DND-41 (cell line): ENCODE measurements around the gene GLDN.

Experiments used
- ATAC-seq: fragments of 200-7000 bp; cut with Tn5 transposase; 3 replicates; pipeline ENCODE4 v1.9.1; 2021; ENCODE audit warnings: low read depth; ENCODE audit not compliant: insufficient read depth
- DNase-seq: peaks from one replicate; pipeline ENCODE4 v3.0.0-alpha.2; 2020
- H2AFZ ChIP-seq: 2 replicates; pipeline ENCODE4 v1.6.0; 2012; ENCODE audit warnings: low read depth, low read length
- H3K27ac ChIP-seq: 2 replicates; pipeline ENCODE4 v1.5.1; 2012; ENCODE audit warnings: low read length, inconsistent platforms
- H3K27me3 ChIP-seq: fragments of 200-600 bp; sonication (generic); 2 replicates; pipeline ENCODE4 v1.6.0; 2012; ENCODE audit warnings: low read length, mild to moderate bottlenecking, inconsistent platforms; ENCODE audit not compliant: insufficient read depth, poor library complexity
- H3K36me3 ChIP-seq: 2 replicates; pipeline ENCODE4 v1.5.1; 2012; ENCODE audit warnings: low read length, inconsistent platforms; ENCODE audit not compliant: insufficient read depth
- H3K4me1 ChIP-seq: 2 replicates; pipeline ENCODE4 v1.5.1; 2012; ENCODE audit warnings: mild to moderate bottlenecking, low read length; ENCODE audit not compliant: insufficient read depth
- H3K4me2 ChIP-seq: 2 replicates; pipeline ENCODE4 v1.6.0; 2012; ENCODE audit warnings: mild to moderate bottlenecking, moderate library complexity, low read length, inconsistent platforms; ENCODE audit not compliant: insufficient read depth
- H3K4me3 ChIP-seq, 2 experiments: fragments of 200-600 bp in 1 of 2; shearing (Covaris generic) in 1 of 2; 2 replicates each; pipeline ENCODE4 v1.5.1; 2012 to 2016; ENCODE audit warnings: inconsistent platforms in 2 of 2, low read length in 2 of 2, mild to moderate bottlenecking in 2 of 2, low read depth in 1 of 2, moderate library complexity in 1 of 2
- H3K79me2 ChIP-seq: 2 replicates; pipeline ENCODE4 v1.6.0; 2012; ENCODE audit warnings: low read length, inconsistent platforms; ENCODE audit not compliant: insufficient read depth
- H3K9ac ChIP-seq: 2 replicates; pipeline ENCODE4 v1.6.0; 2012; ENCODE audit warnings: low read depth, mild to moderate bottlenecking, inconsistent platforms, low read length, moderate library complexity
- H3K9me3 ChIP-seq: 2 replicates; pipeline ENCODE4 v1.5.1; 2012; ENCODE audit warnings: low read length, moderate library complexity, mild to moderate bottlenecking, inconsistent platforms; ENCODE audit not compliant: insufficient read depth, severe bottlenecking
- H4K20me1 ChIP-seq: 2 replicates; pipeline ENCODE4 v1.6.0; 2012; ENCODE audit warnings: low read length; ENCODE audit not compliant: insufficient read depth
- CTCF ChIP-seq: IDR thresholded peaks from 2 replicates; pipeline ENCODE4 v1.5.1; 2012; ENCODE audit warnings: borderline replicate concordance, low read length, moderate library complexity, mild to moderate bottlenecking; ENCODE audit not compliant: poor library complexity, severe bottlenecking; ENCODE audit errors: extremely low read depth
- EZH2 ChIP-seq: IDR thresholded peaks from 3 replicates; pipeline ENCODE4 v1.6.1; 2012; ENCODE audit warnings: borderline replicate concordance, low read depth, mild to moderate bottlenecking, moderate library complexity, low read length, inconsistent platforms; ENCODE audit not compliant: severe bottlenecking

GLDN gene

GRCh38 chr15:51321316-51321715 is 20.1 kb upstream of the GLDN start:
- no peak for ATAC-seq
- H3K4me2 ChIP-seq, result no peak overlapping the region
- no peak for DNase-seq
- H3K9me3 ChIP-seq, result no peaks in the 10 kb centered on the region
- TF ChIP-seq EZH2, result no peak
- no peak for TF ChIP-seq CTCF
- H2AFZ ChIP-seq, result no peak overlapping the region
- no peaks in the 10 kb centered on the region for H4K20me1 ChIP-seq
- no peak overlapping the region for H3K9ac ChIP-seq
- no peak overlapping the region for H3K27ac ChIP-seq
- H3K27me3 ChIP-seq, result no peaks in the 10 kb centered on the region
- H3K36me3 ChIP-seq, result no peaks in the 10 kb centered on the region
- H3K4me3 ChIP-seq, result no peak overlapping the region
- H3K4me1 ChIP-seq, result no peaks in the 10 kb centered on the region
- no peaks in the 10 kb centered on the region for H3K79me2 ChIP-seq

GRCh38 chr15:51322621-51323296 is 18.7 kb upstream of the GLDN start:
- Histone ChIP-seq H3K27me3 (no peaks in the 10 kb centered on the region), H3K9me3 (no peaks in the 10 kb centered on the region), H4K20me1 (no peaks in the 10 kb centered on the region), H3K27ac (no peak overlapping the region), H3K4me1 (no peaks in the 10 kb centered on the region), H3K4me2 (no peak overlapping the region), H2AFZ (no peak overlapping the region), H3K36me3 (no peaks in the 10 kb centered on the region), H3K9ac (no peak overlapping the region), H3K4me3 (no peak overlapping the region), H3K79me2 (no peaks in the 10 kb centered on the region)
- ATAC-seq, result no peak
- TF ChIP-seq CTCF (no peak), EZH2 (no peak)
- DNase-seq, result no peak

- H3K79me2 ChIP-seq, result no peaks in the 10 kb centered on the region
- no peak overlapping the region for H2AFZ ChIP-seq
- no peak overlapping the region for H3K4me2 ChIP-seq
- no peaks in the 10 kb centered on the region for H3K4me1 ChIP-seq
- H3K9me3 ChIP-seq, result no peaks in the 10 kb centered on the region
- H3K9ac ChIP-seq, result no peak overlapping the region
- no peak overlapping the region for H3K4me3 ChIP-seq
- TF ChIP-seq EZH2 (no peak), CTCF (no peak)
- H3K27me3 ChIP-seq, result no peaks in the 10 kb centered on the region
- DNase-seq (no peak), ATAC-seq (no peak)
- H3K36me3 ChIP-seq, result no peaks in the 10 kb centered on the region
- no peaks in the 10 kb centered on the region for H4K20me1 ChIP-seq
- H3K27ac ChIP-seq, result no peak overlapping the region
Observed at GRCh38 chr15:51323749-51324148, 17.7 kb upstream of the GLDN start.

GRCh38 chr15:51325167-51325566 is 16.3 kb upstream of the GLDN start:
- H3K4me3 ChIP-seq, result no peak overlapping the region
- no peak overlapping the region for H3K4me2 ChIP-seq
- ATAC-seq (no peak), DNase-seq (no peak)
- H3K79me2 ChIP-seq, result no peaks in the 10 kb centered on the region
- H3K4me1 ChIP-seq, result no peaks in the 10 kb centered on the region
- H2AFZ ChIP-seq, result no peak overlapping the region
- TF ChIP-seq EZH2, result no peak
- TF ChIP-seq CTCF, result no peak
- H3K27me3 ChIP-seq, result no peaks in the 10 kb centered on the region
- no peak overlapping the region for H3K27ac ChIP-seq
- no peaks in the 10 kb centered on the region for H4K20me1 ChIP-seq
- H3K9me3 ChIP-seq, result no peaks in the 10 kb centered on the region
- H3K9ac ChIP-seq, result no peak overlapping the region
- no peaks in the 10 kb centered on the region for H3K36me3 ChIP-seq
